H1 (cell line): ENCODE results near the gene PI4K2A. TPM values are rescaled to one million over a fixed set of nuclear protein-coding genes. Genes with fewer than 3 reads are reported as not detected.

Experiments used
- CTCF ChIA-PET: fragments of 300-600 bp; sonication (Branson Sonifier 250); formaldehyde crosslinking; loops from one replicate; lab custom pipeline; 2021; ENCODE audit not compliant: partially characterized antibody; lab: Charles Lee
- POLR2A ChIA-PET: fragments of 300-600 bp; sonication (Branson Sonifier 250); formaldehyde crosslinking; loops from one replicate; lab custom pipeline; 2021; ENCODE audit warnings: inconsistent platforms; ENCODE audit not compliant: partially characterized antibody; lab: Charles Lee
- DNase-seq, 2 experiments: peaks; one replicate each; pipeline versions ENCODE4 v3.0.0 to v3.0.0-alpha.2; 2010 to 2022; ENCODE audit warnings: low spot score in 2 of 2, low read depth in 1 of 2, mixed read lengths in 1 of 2
- FAIRE-seq: peaks from 2 replicates; lab custom pipeline; 2011; peaks lifted over from hg19 to GRCh38; lab: Jason Lieb, UNC
- H2AFZ ChIP-seq: 2 replicates; pipeline ENCODE4 v1.8.1; 2012; ENCODE audit warnings: low read length, inconsistent platforms
- H2AK5ac ChIP-seq: 2 replicates; pipeline ENCODE4 v1.6.1; 2013; ENCODE audit warnings: low read depth, low read length
- H2BK120ac ChIP-seq: replicated peaks from 2 replicates; pipeline ENCODE3; 2013; ENCODE audit warnings: low read depth, low read length, inconsistent platforms
- H2BK12ac ChIP-seq: 2 replicates; pipeline ENCODE4 v1.6.1; 2013; ENCODE audit warnings: low read depth, low read length
- H2BK15ac ChIP-seq: 2 replicates; pipeline ENCODE4 v1.6.1; 2013; ENCODE audit warnings: low read length
- H2BK20ac ChIP-seq: 2 replicates; pipeline ENCODE4 v1.6.1; 2013; ENCODE audit warnings: low read length
- H2BK5ac ChIP-seq: 2 replicates; pipeline ENCODE4 v1.6.1; 2013; ENCODE audit warnings: low read depth, low read length
- H3K14ac ChIP-seq: 2 replicates; pipeline ENCODE4 v1.6.1; 2013; ENCODE audit warnings: inconsistent platforms; ENCODE audit not compliant: insufficient read length
- H3K18ac ChIP-seq: 2 replicates; pipeline ENCODE4 v1.6.1; 2013; ENCODE audit warnings: low read length; ENCODE audit errors: extremely low read depth
- H3K23ac ChIP-seq: 2 replicates; pipeline ENCODE4 v1.6.1; 2013; ENCODE audit warnings: inconsistent platforms; ENCODE audit not compliant: insufficient read length
- H3K23me2 ChIP-seq: 2 replicates; pipeline ENCODE4 v1.6.1; 2013; ENCODE audit warnings: low read depth, low read length
- H3K27ac ChIP-seq: 2 replicates; pipeline ENCODE4 v1.6.1; 2011; ENCODE audit warnings: low read depth, low read length, inconsistent platforms
- H3K27me3 ChIP-seq, 4 experiments: replicated peaks in 1 of 4; 1 replicate in 1 of 4; 2 replicates in 3 of 4; pipeline versions ENCODE4 v1.6.1 to v1.8.1; 2011 to 2013; ENCODE audit warnings: low read length in 3 of 4, mild to moderate bottlenecking in 3 of 4, inconsistent platforms in 2 of 4, mixed read lengths in 2 of 4, moderate library complexity in 1 of 4; ENCODE audit not compliant: control insufficient read depth in 3 of 4, insufficient read depth in 3 of 4; ENCODE audit errors: extremely low read depth in 1 of 4
- H3K36me3 ChIP-seq, 4 experiments: 2 replicates each; pipeline versions ENCODE4 v1.6.1 to v1.8.1; 2011 to 2013; ENCODE audit warnings: mild to moderate bottlenecking in 4 of 4, low read length in 3 of 4, moderate library complexity in 2 of 4, control low read depth in 1 of 4, inconsistent platforms in 1 of 4; ENCODE audit not compliant: insufficient read depth in 4 of 4, control insufficient read depth in 2 of 4
- H3K4ac ChIP-seq: replicated peaks from 2 replicates; pipeline ENCODE3; 2013; ENCODE audit warnings: low read length, low read depth, mixed read lengths, inconsistent platforms; ENCODE audit not compliant: insufficient read length
- H3K4me1 ChIP-seq, 4 experiments: replicated peaks in 1 of 4; 1 replicate in 1 of 4; 2 replicates in 3 of 4; pipeline versions ENCODE4 v1.6.1 to v1.8.1; 2011 to 2013; ENCODE audit warnings: low read length in 3 of 4, inconsistent platforms in 2 of 4, mixed read lengths in 1 of 4; ENCODE audit not compliant: insufficient read depth in 4 of 4, control insufficient read depth in 3 of 4
- H3K4me2 ChIP-seq, 2 experiments: 2 replicates each; pipeline versions ENCODE4 v1.6.1 to v1.8.1; 2011 to 2013; ENCODE audit warnings: low read depth in 2 of 2, low read length in 2 of 2, control low read depth in 1 of 2, inconsistent platforms in 1 of 2, mild to moderate bottlenecking in 1 of 2; ENCODE audit not compliant: insufficient read depth in 1 of 2
- H3K4me3 ChIP-seq, 4 experiments: fragments of 200-600, 300-600 bp in 1 of 4; sonication (generic), shearing (Covaris generic), sonication (Bioruptor Twin) in 1 of 4; 2 replicates each; pipeline versions ENCODE4 v1.5.1 to v1.8.1; 2011 to 2016; ENCODE audit warnings: low read length in 4 of 4, low read depth in 3 of 4, control low read depth in 2 of 4, inconsistent platforms in 2 of 4, mild to moderate bottlenecking in 2 of 4, mixed read lengths in 1 of 4, moderate library complexity in 1 of 4; ENCODE audit not compliant: insufficient read depth in 2 of 4; ENCODE audit errors: extremely low read depth in 1 of 4
- H3K56ac ChIP-seq: replicated peaks from 2 replicates; pipeline ENCODE3; 2013; ENCODE audit warnings: low read depth, mild to moderate bottlenecking, mixed read lengths, low read length, inconsistent platforms; ENCODE audit not compliant: insufficient read length
- H3K79me1 ChIP-seq: 2 replicates; pipeline ENCODE4 v1.6.1; 2013; ENCODE audit warnings: low read depth, low read length, control low read depth
- H3K79me2 ChIP-seq, 2 experiments: 2 replicates each; pipeline versions ENCODE4 v1.6.1 to v1.8.1; 2012 to 2013; ENCODE audit warnings: low read length in 2 of 2, mild to moderate bottlenecking in 2 of 2, inconsistent platforms in 1 of 2; ENCODE audit not compliant: insufficient read depth in 2 of 2, control insufficient read depth in 1 of 2
- H3K9ac ChIP-seq, 4 experiments: replicated peaks in 1 of 4; 1 replicate in 1 of 4; 2 replicates in 3 of 4; pipeline versions ENCODE4 v1.6.1 to v1.8.1; 2011 to 2013; ENCODE audit warnings: low read depth in 3 of 4, low read length in 3 of 4, control low read depth in 2 of 4, mild to moderate bottlenecking in 2 of 4, moderate library complexity in 2 of 4, inconsistent platforms in 1 of 4; ENCODE audit errors: extremely low read depth in 1 of 4
- H3K9me3 ChIP-seq, 2 experiments: 2 replicates each; pipeline versions ENCODE4 v1.6.1 to v1.8.1; 2012 to 2013; ENCODE audit warnings: mild to moderate bottlenecking in 2 of 2, moderate library complexity in 2 of 2, control low read depth in 1 of 2, inconsistent platforms in 1 of 2, low read depth in 1 of 2, low read length in 1 of 2, mixed read lengths in 1 of 2; ENCODE audit not compliant: insufficient read depth in 2 of 2
- H4K20me1 ChIP-seq, 2 experiments: replicated peaks in 1 of 2; 2 replicates each; pipeline versions ENCODE3 to v1.8.1; 2011 to 2013; ENCODE audit warnings: inconsistent platforms in 2 of 2, low read length in 2 of 2, mild to moderate bottlenecking in 1 of 2; ENCODE audit not compliant: insufficient read depth in 2 of 2, control insufficient read depth in 1 of 2
- H4K5ac ChIP-seq: 2 replicates; pipeline ENCODE4 v1.6.1; 2013; ENCODE audit warnings: low read length, low read depth, mixed read lengths, inconsistent platforms; ENCODE audit not compliant: insufficient read length
- H4K8ac ChIP-seq: 2 replicates; pipeline ENCODE4 v1.8.0; 2013; ENCODE audit warnings: mild to moderate bottlenecking, moderate library complexity, low read length, inconsistent platforms; ENCODE audit not compliant: insufficient read depth; ENCODE audit errors: extremely low read depth
- H4K91ac ChIP-seq: replicated peaks from 2 replicates; pipeline ENCODE3; 2013; ENCODE audit warnings: low read length, mixed read lengths, inconsistent platforms; ENCODE audit not compliant: insufficient read length
- ATF3 ChIP-seq: IDR thresholded peaks from 2 replicates; pipeline ENCODE4 v1.6.1; 2011; ENCODE audit warnings: low read depth, mild to moderate bottlenecking, low read length; ENCODE audit not compliant: insufficient read depth
- BACH1 ChIP-seq: IDR thresholded peaks from 2 replicates; pipeline ENCODE4 v1.6.1; 2012; ENCODE audit warnings: low read length, improper control_type of control experiment
- EGR1 ChIP-seq: IDR thresholded peaks from 2 replicates; pipeline ENCODE4 v1.6.1; 2011; ENCODE audit warnings: low read depth, low read length, borderline replicate concordance
- FOSL1 ChIP-seq: IDR thresholded peaks from 2 replicates; pipeline ENCODE4 v1.6.1; 2011; ENCODE audit warnings: mild to moderate bottlenecking, low read depth, low read length, moderate library complexity; ENCODE audit not compliant: insufficient read depth
- GABPA ChIP-seq: IDR thresholded peaks from 2 replicates; pipeline ENCODE4 v1.6.1; 2011; ENCODE audit warnings: mild to moderate bottlenecking, low read length, moderate library complexity, borderline replicate concordance; ENCODE audit not compliant: insufficient read depth
- HDAC2 ChIP-seq, 2 experiments: fragments of 300-600 bp in 1 of 2; sonication (generic) in 1 of 2; IDR thresholded peaks; 2 replicates each; pipeline ENCODE4 v1.6.1; 2011 to 2012; ENCODE audit warnings: low read depth in 2 of 2, low read length in 2 of 2, mild to moderate bottlenecking in 2 of 2, moderate library complexity in 2 of 2, borderline replicate concordance in 1 of 2, inconsistent platforms in 1 of 2
- KDM1A ChIP-seq: fragments of 200-600, 300-600 bp; sonication (generic); IDR thresholded peaks from 2 replicates; pipeline ENCODE4 v1.7.1; 2016; ENCODE audit warnings: mild to moderate bottlenecking, low read length, borderline replicate concordance
- KDM5A ChIP-seq: fragments of 200-600 bp; IDR thresholded peaks from 2 replicates; pipeline ENCODE4 v1.7.1; 2012; ENCODE audit warnings: mild to moderate bottlenecking, low read length, inconsistent platforms, mixed read lengths
- SP2 ChIP-seq: IDR thresholded peaks from 2 replicates; pipeline ENCODE4 v1.6.1; 2012; ENCODE audit warnings: mild to moderate bottlenecking, low read length, inconsistent platforms
- TEAD4 ChIP-seq: IDR thresholded peaks from 2 replicates; pipeline ENCODE4 v1.6.1; 2012; ENCODE audit warnings: low read depth, low read length, inconsistent platforms, mixed read lengths
- WGBS, 2 experiments: shearing (Covaris generic) in 1 of 2; methylation state at CpG; one replicate each; pipeline versions ENCODE4 v1.1.6 to v1.1.7; 2013 to 2015; ENCODE audit warnings: low lambda C conversion rate in 2 of 2, mixed read lengths in 2 of 2, inconsistent platforms in 1 of 2, low coverage in 1 of 2, missing lambda C conversion rate in 1 of 2; ENCODE audit not compliant: insufficient replicate concordance in 2 of 2, insufficient coverage in 1 of 2, insufficient read length in 1 of 2; ENCODE audit errors: extremely low coverage in 1 of 2, missing lambda C conversion rate in 1 of 2; 5-methylcytosine and 5-hydroxymethylcytosine counted together
- polyA plus RNA-seq, 7 experiments: library from polyadenylated mRNA; depleted of rRNA in 3 of 7; stranded (reverse) in 5 of 7; unstranded in 2 of 7; fragments of >200 nt in 5 of 7; fragments of 200-250 nt in 2 of 7; gene quantifications; 1 replicate in 5 of 7; 2 replicates in 1 of 7; 4 replicates in 1 of 7; pipeline versions ENCODE4 v1.2.1 to v1.2.3, GENCODE V29; 2011 to 2013; ENCODE audit warnings: missing spikeins in 2 of 7, mixed read lengths in 2 of 7
- total RNA-seq: library from RNA; stranded (reverse); fragmentation: NEBNext Ultra II Directional; extraction: Animal tissue kit (Norgen Biotek cat#: 25700); gene quantifications from 2 replicates; pipeline ENCODE4 v1.2.1, GENCODE V29; 2021

The PI4K2A gene
- total and polyA plus RNA-seq, 2 of the 8 experiments (the other 6 are each of a cell fraction or from before 2014, with no cell fraction given), result 20.7 to 21.9 TPM

- Histone ChIP-seq H3K79me2 (peaks cover 0 to 11% of the 10 kb centered on the region in 2 experiments; a peak in 2 of 4 replicates), H3K27ac (peak within 1 kb of the TSS; percentile 40), H3K79me1 (no peaks in the 10 kb centered on the region), H2AK5ac (no peak within 1 kb of the TSS), H3K56ac (peak within 1 kb of the TSS; percentile 19), H3K4ac (peak within 1 kb of the TSS; percentile 47), H4K5ac (peak within 1 kb of the TSS; percentile 89), H2BK12ac (peak within 1 kb of the TSS; percentile 20; the same call in 1 of the 2 replicates), H3K27me3 (no peaks in the 10 kb centered on the region), H3K36me3 (no peaks in the 10 kb centered on the region), H3K9me3 (no peaks in the 10 kb centered on the region), H2BK15ac (no peak within 1 kb of the TSS; the same call in 1 of the 2 replicates), H3K4me1 (peaks cover 0 to 4% (median 1%) of the 10 kb centered on the region in 4 experiments; a peak in 2 of 7 replicates), H3K4me2 (peak within 1 kb of the TSS; percentile 68 to 75), H3K4me3 (peak within 1 kb of the TSS; percentile 78 to 96 (median 94)), H2BK5ac (no peak within 1 kb of the TSS; the same call in 1 of the 2 replicates), H4K20me1 (no peaks in the 10 kb centered on the region), H4K91ac (peak within 1 kb of the TSS; percentile 60), H4K8ac (peak within 1 kb of the TSS; percentile 90), H2BK120ac (no peak within 1 kb of the TSS), H2BK20ac (no peak within 1 kb of the TSS), H3K18ac (peak within 1 kb of the TSS; percentile 93), H3K14ac (no peak within 1 kb of the TSS), H3K23ac (no peak within 1 kb of the TSS), H3K23me2 (no peaks in the 10 kb centered on the region; the same call in 1 of the 2 replicates), H2AFZ (peak within 1 kb of the TSS; percentile 43; the same call in 1 of the 2 replicates), H3K9ac (peak within 1 kb of the TSS; percentile 61 to 72 (median 66))
- ChIA-PET POLR2A (interaction anchor here (0.7 kb wide), 1 partner anchor 54 kb away, joined by 3 read pairs; the partner anchor contains the start of gene AVPI1), CTCF (interaction anchor here (0.6 to 1.0 kb wide), 3 partner anchors 13 to 100 kb away, joined by 3 read pairs; no protein-coding TSS in a partner anchor)
- peak; percentile 69 to 96 for DNase-seq
- no peak for FAIRE-seq
- 8% methylated on average over 60 of the region's 62 CpGs; no CpG with 5 or more reads in 1 of the 2 experiments for WGBS, 2 experiments
- TF ChIP-seq KDM1A (no peak), SP2 (no peak), EGR1 (no peak), FOSL1 (no peak), BACH1 (peak; percentile 57), GABPA (no peak), TEAD4 (no peak), HDAC2 (IDR thresholded peaks at IDR 0.05; ENCODE audit: borderline replicate concordance in 1 of 2, low read depth in 2 of 2, low read length in 2 of 2) (peak in 1 of 2 experiments; percentile 42; a peak in 1 of 4 replicates), ATF3 (no peak), KDM5A (peak; percentile 69; the same call in 1 of the 2 replicates)
These were observed 7.3 kb upstream of the PI4K2A start, which contains the start of gene MORN4 for GRCh38 chr10:97632949-97633884. MORN4 (minus strand) TSS chr10:97633500; CDS start chr10:97619653, 13,847 bp downstream.
